Measurements from ENCODE around the gene CNGA3. TPM values are rescaled to one million over a fixed set of nuclear protein-coding genes. Genes with fewer than 3 reads are reported as not detected.
"Not testable (repeated sequence)": the region's sequence is repeated elsewhere in the genome, so short reads cannot be mapped to it uniquely, and the experiment has no call there.

CNGA3 gene
- total RNA-seq, 1 donor from 2014 or later, result not detected

DNA sequence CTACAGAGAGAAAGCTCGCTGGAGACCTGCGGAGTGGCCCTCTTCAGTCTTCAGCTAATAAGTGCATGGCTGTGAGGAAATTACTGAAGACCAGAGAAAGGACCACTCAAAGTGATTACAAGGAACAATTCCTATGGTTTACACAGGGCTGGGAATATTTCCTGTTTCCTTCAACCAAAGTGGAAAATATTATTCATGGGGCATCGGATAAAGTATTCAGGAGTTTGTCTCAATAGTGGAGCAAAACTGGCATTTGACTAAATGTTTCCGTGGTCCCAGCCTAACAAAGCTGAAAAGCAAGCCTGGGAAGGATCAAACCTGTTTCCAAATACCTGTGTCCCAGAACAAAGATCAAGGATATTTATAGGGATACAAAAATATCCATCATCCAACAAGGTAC, 32.0 kb upstream of the CNGA3 start:
- POLR2A ChIA-PET, result no interaction called here
- TF ChIP-seq, protein P1, sequence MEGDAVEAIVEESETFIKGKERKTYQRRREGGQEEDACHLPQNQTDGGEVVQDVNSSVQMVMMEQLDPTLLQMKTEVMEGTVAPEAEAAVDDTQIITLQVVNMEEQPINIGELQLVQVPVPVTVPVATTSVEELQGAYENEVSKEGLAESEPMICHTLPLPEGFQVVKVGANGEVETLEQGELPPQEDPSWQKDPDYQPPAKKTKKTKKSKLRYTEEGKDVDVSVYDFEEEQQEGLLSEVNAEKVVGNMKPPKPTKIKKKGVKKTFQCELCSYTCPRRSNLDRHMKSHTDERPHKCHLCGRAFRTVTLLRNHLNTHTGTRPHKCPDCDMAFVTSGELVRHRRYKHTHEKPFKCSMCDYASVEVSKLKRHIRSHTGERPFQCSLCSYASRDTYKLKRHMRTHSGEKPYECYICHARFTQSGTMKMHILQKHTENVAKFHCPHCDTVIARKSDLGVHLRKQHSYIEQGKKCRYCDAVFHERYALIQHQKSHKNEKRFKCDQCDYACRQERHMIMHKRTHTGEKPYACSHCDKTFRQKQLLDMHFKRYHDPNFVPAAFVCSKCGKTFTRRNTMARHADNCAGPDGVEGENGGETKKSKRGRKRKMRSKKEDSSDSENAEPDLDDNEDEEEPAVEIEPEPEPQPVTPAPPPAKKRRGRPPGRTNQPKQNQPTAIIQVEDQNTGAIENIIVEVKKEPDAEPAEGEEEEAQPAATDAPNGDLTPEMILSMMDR (IDR thresholded peaks at IDR 0.05), result no peak
- CTCF ChIA-PET, result no interaction called here
- DNase-seq (no peak), ATAC-seq (ENCODE audit: low read depth) (no peak)
- Mint-ChIP-seq H3K9me3 (peaks cover 8% of the 10 kb centered on the region), H3K27ac (no peak overlapping the region), H3K36me3 (ENCODE audit: low read depth) (no peaks in the 10 kb centered on the region), H3K4me3 (no peak overlapping the region), H3K27me3 (peaks cover 37% of the 10 kb centered on the region), H3K4me1 (no peaks in the 10 kb centered on the region)
- intact Hi-C loops (cut with micrococcal nuclease), result no loop called here

DNA sequence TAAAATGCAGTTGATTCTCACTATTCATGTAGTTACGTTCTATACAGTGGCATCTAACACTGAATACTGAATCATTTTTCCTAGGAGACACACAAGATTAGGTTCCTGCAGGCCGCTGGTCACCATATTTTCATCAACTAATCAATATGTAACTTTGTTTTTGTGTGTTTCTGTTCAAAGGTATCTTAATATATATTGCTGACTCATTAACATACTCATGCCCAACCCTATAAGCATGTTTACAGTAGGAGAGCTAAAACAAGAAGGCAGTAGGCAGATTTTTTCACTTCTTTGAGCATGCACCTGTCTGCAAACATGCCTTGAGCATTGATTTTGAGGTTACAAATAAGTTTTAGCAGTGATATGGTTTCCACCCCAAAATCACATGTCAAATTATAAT, 30.3 kb upstream of the CNGA3 start:
- TF ChIP-seq, protein P1 (IDR thresholded peaks at IDR 0.05), result no peak
- ChIA-PET CTCF (no interaction called here), POLR2A (no interaction called here)
- H3K4me1 Mint-ChIP-seq, result no peaks in the 10 kb centered on the region
- peaks cover 19% of the 10 kb centered on the region for H3K9me3 Mint-ChIP-seq
- peaks cover 6% of the 10 kb centered on the region for H3K36me3 Mint-ChIP-seq (ENCODE audit: low read depth)
- H3K4me3 Mint-ChIP-seq, result no peak overlapping the region
- intact Hi-C loops (cut with micrococcal nuclease), result no loop called here
- H3K27ac Mint-ChIP-seq, result no peak overlapping the region
- ATAC-seq (ENCODE audit: low read depth) (no peak), DNase-seq (no peak)
- peaks cover 22% of the 10 kb centered on the region for H3K27me3 Mint-ChIP-seq

DNA sequence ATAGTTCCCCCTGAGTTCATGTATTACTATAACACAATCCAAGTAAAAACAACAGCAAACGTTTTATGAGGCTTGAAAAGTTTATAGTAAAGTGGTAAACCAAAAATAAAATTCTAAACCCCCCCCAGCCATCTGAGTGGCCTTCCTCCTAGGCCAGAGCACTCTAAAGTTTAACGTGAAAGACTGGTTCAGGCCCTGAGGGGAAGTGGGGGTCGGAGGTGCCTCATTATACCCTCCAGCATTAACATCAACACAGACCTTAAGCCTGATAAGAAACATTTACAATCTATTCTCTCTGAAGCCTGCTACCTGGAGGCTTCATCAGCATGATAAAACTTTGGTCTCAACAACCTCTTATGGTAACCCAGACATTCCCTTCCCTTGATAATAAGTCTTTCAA, 29.0 kb upstream of the CNGA3 start:
- CTCF ChIA-PET, result no interaction called here

DNA sequence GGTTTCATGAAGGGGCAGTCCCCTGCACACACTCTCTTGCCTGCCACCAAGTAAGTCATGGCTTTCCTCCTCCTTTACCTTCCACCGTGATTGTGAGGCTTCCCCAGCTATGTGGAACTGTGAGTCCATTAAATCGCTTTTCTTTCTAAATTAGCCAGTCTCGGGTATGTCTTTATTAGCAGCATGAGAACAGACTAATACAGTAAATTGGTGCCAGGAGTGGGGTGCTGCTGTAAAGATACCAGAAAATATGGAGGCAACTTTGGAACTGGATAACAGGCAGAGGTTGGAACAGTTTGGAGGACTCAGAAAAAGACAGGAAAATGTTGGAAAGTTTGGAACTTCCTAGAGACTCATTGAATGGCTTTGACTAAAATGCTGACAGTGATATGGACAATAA, 26.1 kb upstream of the CNGA3 start:
- Mint-ChIP-seq H3K9me3 (peaks cover 36% of the 10 kb centered on the region), H3K27me3 (peaks cover 19% of the 10 kb centered on the region), H3K36me3 (ENCODE audit: low read depth) (peaks cover 11% of the 10 kb centered on the region)
- H3K4me1 Mint-ChIP-seq; H3K27ac Mint-ChIP-seq; H3K4me3 Mint-ChIP-seq; POLR2A ChIA-PET; ATAC-seq (ENCODE audit: low read depth); intact Hi-C loops (cut with micrococcal nuclease); DNase-seq; CTCF ChIA-PET: not testable (repeated sequence)

More for the DNA sequence above, 29.0 kb upstream of the CNGA3 start:
- DNase-seq (no peak), ATAC-seq (ENCODE audit: low read depth) (no peak)
- no peaks in the 10 kb centered on the region for H3K4me1 Mint-ChIP-seq
- TF ChIP-seq, protein P1 (IDR thresholded peaks at IDR 0.05), result no peak
- H3K27ac Mint-ChIP-seq, result no peak overlapping the region
- H3K36me3 Mint-ChIP-seq (ENCODE audit: low read depth), result peaks cover 11% of the 10 kb centered on the region
- POLR2A ChIA-PET, result no interaction called here
- intact Hi-C loops (cut with micrococcal nuclease), result no loop called here
- H3K9me3 Mint-ChIP-seq, result peaks cover 28% of the 10 kb centered on the region
- H3K4me3 Mint-ChIP-seq, result no peak overlapping the region
- peaks cover 25% of the 10 kb centered on the region for H3K27me3 Mint-ChIP-seq

DNA sequence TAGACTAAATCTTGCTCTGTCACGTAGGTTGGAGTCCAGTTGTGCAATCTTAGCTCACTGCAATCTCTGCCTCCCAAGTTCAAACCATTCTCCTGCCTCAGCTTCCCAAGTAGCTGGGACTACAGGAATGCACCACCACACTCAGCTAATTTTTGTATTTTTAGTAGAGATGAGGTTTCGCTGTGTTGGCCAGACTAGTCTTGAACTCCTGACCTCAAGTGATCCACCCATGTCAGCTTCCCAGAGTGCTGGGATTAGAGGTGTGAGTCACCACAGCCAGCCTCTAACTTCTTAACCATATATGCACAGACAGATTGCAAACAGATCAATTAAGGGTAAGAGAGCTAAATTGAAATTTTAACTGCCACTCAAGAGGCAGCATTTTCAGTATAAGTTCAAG, 22.1 kb upstream of the CNGA3 start:
- Mint-ChIP-seq H3K4me3 (no peak overlapping the region), H3K9me3 (peaks cover 36% of the 10 kb centered on the region), H3K27ac (no peak overlapping the region), H3K4me1 (no peaks in the 10 kb centered on the region), H3K27me3 (peaks cover 15% of the 10 kb centered on the region), H3K36me3 (ENCODE audit: low read depth) (peaks cover 11% of the 10 kb centered on the region)
- POLR2A ChIA-PET, result no interaction called here
- no peak for DNase-seq
- CTCF ChIA-PET, result no interaction called here
- no peak for ATAC-seq (ENCODE audit: low read depth)
- TF ChIP-seq, protein P1 (IDR thresholded peaks at IDR 0.05), result no peak
- intact Hi-C loops (cut with micrococcal nuclease), result no loop called here

DNA sequence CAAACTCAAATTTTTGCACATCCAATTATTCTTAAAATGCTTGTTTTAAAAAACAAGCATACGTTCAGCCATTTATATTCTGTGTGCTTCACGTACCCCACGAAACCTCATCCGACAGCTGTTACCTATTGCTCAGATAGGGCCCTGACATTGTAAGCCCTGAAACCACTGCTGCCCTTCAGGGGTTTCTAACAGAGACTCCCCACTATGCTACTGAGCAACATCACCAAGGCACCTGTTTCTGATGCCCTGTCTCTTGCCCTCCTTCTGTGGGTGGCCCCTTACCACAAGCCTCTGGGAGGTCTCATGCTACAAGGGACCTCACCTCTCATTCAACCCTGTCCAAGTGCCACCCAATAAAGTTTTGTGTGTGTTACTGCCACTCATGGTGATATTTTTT, 18.5 kb upstream of the CNGA3 start:
- CTCF ChIA-PET, result no interaction called here
- Mint-ChIP-seq H3K36me3 (ENCODE audit: low read depth) (no peaks in the 10 kb centered on the region), H3K27me3 (peaks cover 13% of the 10 kb centered on the region), H3K4me1 (no peaks in the 10 kb centered on the region), H3K4me3 (no peak overlapping the region), H3K27ac (no peak overlapping the region), H3K9me3 (peaks cover 15% of the 10 kb centered on the region)
- POLR2A ChIA-PET, result interaction anchor here (0.5 kb wide), 1 partner anchor 151 kb away, joined by 3 read pairs; no protein-coding TSS in a partner anchor
- ATAC-seq (ENCODE audit: low read depth) (no peak), DNase-seq (no peak)
- intact Hi-C loops (cut with micrococcal nuclease), result no loop called here
- TF ChIP-seq, protein P1 (IDR thresholded peaks at IDR 0.05), result no peak

All from activated B cell treated with CpG ODN at 0.5 μM for 24 hours (primary cell).